Lower leg skin (tissue), 4 donors: Measurements from ENCODE around the gene EMC9. TPM values are rescaled to one million over a fixed set of nuclear protein-coding genes. Genes with fewer than 3 reads are reported as not detected.

ENCODE experiments used
- DNase-seq, 2 donors: peaks; one replicate each; pipeline ENCODE4 v3.0.0-alpha.2; 2019; ENCODE audit warnings: low spot score in 2 of 2
- H3K4me3 ChIP-seq: fragments of 200-600 bp; sonication (generic); 2 replicates; pipeline ENCODE4 v1.5.1; 2017; ENCODE audit warnings: mild to moderate bottlenecking, low read depth; ENCODE audit not compliant: poor library complexity, severe bottlenecking
- CTCF ChIP-seq, 3 donors: fragments of 450-650 bp; IDR thresholded peaks; one replicate each; pipeline ENCODE4 v1.5.1; 2016; ENCODE audit warnings: antibody characterized with exemption in 3 of 3, mild to moderate bottlenecking in 3 of 3, moderate library complexity in 2 of 3
- POLR2A ChIP-seq, 2 donors: fragments of 450-650 bp; IDR thresholded peaks; one replicate each; pipeline ENCODE4 v1.6.1; 2016 to 2017; ENCODE audit warnings: antibody characterized with exemption in 2 of 2, mild to moderate bottlenecking in 1 of 2, moderate library complexity in 1 of 2
- WGBS, 2 donors: methylation state at CpG; one replicate each; pipeline ENCODE4 v1.1.5; 2018; 5-methylcytosine and 5-hydroxymethylcytosine counted together
- intact Hi-C: fragments of 100-400 bp; cut with DNase I; formaldehyde crosslinking; loops from one replicate; pipeline ENCODE4 v1.15.0; 2023; ENCODE audit warnings: low total_unique reads
- total RNA-seq, 4 donors: library from RNA; depleted of rRNA; stranded (reverse); fragments of >200 nt; gene quantifications; one replicate each; pipeline ENCODE4 v1.1.0, GENCODE V29; 2016

The EMC9 gene
- total RNA-seq, 4 donors from 2014 or later = 13.3 to 21.8 (median 20.6) TPM

- intact Hi-C loops = no loop called here
- H3K4me3 ChIP-seq = no peak overlapping the region
- no peak for DNase-seq
- no peak for TF ChIP-seq CTCF (IDR thresholded peaks at IDR 0.05)
- TF ChIP-seq POLR2A (IDR thresholded peaks at IDR 0.05) = no peak
- WGBS, 2 donors = 89 to 94% methylated on average over 9 of the region's 9 CpGs
Measured at GRCh38 chr14:24150061-24150460, 8.7 kb upstream of the EMC9 start.

GRCh38 chr14:24149302-24149969, 8.0 kb upstream of the EMC9 start:
- TF ChIP-seq CTCF (IDR thresholded peaks at IDR 0.05) (no peak), POLR2A (IDR thresholded peaks at IDR 0.05) (no peak)
- no peak for DNase-seq
- intact Hi-C loops = no loop called here
- no peak overlapping the region for H3K4me3 ChIP-seq
- 87 to 100% methylated on average over 3 of the region's 3 CpGs for WGBS, 2 donors

- DNase-seq = peak in 1 of 2 donors; percentile 82
- intact Hi-C loops = no loop called here
- H3K4me3 ChIP-seq = peak overlapping the region; percentile 94
- whole genome bisulfite sequencing, 2 donors = 4 to 12% methylated on average over 15 to 25 of the region's 29 CpGs
- TF ChIP-seq CTCF (IDR thresholded peaks at IDR 0.05) = no peak
- no peak for TF ChIP-seq POLR2A (IDR thresholded peaks at IDR 0.05)
Measured at GRCh38 chr14:24147761-24148428, 6.5 kb upstream of the EMC9 start.

GRCh38 chr14:24146978-24147760, 5.8 kb upstream of the EMC9 start, which contains the start of gene RNF31:
Gene RNF31 (plus strand): TSS chr14:24147498. CDS start chr14:24147699, 201 bp downstream.
- DNase-seq = peak; percentile 99 to 100
- peak within 1 kb of the TSS; percentile 94 for H3K4me3 ChIP-seq
- WGBS, 2 donors = 1% methylated on average over 34 to 45 of the region's 57 CpGs
- no peak for TF ChIP-seq CTCF (IDR thresholded peaks at IDR 0.05)
- no peak for TF ChIP-seq POLR2A (IDR thresholded peaks at IDR 0.05)
- intact Hi-C loops = no loop called here

- DNase-seq = peak; percentile 92 to 98
- WGBS, 2 donors = 1 to 2% methylated on average over 20 to 25 of the region's 25 CpGs
- intact Hi-C loops = no loop called here
- peak within 1 kb of the TSS; percentile 94 for H3K4me3 ChIP-seq
- TF ChIP-seq CTCF (IDR thresholded peaks at IDR 0.05) = peak in 1 of 3 donors; percentile 14
- TF ChIP-seq POLR2A (IDR thresholded peaks at IDR 0.05) = no peak
Measured at GRCh38 chr14:24146453-24146977, 5.1 kb upstream of the EMC9 start, which contains the start of gene PSME2. Gene PSME2 (minus strand): TSS chr14:24146610. CDS start chr14:24146581, 29 bp downstream.
